CD4-positive, alpha-beta T cell treated with Interleukin-15 for 4 hours (primary cell): ENCODE results near the gene SUGCT.

Source experiments
- DNase-seq: peaks from one replicate; pipeline ENCODE4 v3.0.0-alpha.2; 2020; ENCODE audit warnings: low spot score

Gene SUGCT

GRCh38 chr7:40694026-40694809 is 559.4 kb downstream of the SUGCT start:
- no peak for DNase-seq

GRCh38 chr7:40694991-40695390 is 560.2 kb downstream of the SUGCT start:
- no peak for DNase-seq

- DNase-seq, result no peak
Observed at GRCh38 chr7:40697653-40698052, 562.8 kb downstream of the SUGCT start.

- no peak for DNase-seq
Observed at GRCh38 chr7:40698214-40698920, 563.6 kb downstream of the SUGCT start.

- no peak for DNase-seq
Observed at GRCh38 chr7:40698921-40699260, 564.1 kb downstream of the SUGCT start.

- DNase-seq, result no peak
Observed at GRCh38 chr7:40700653-40701421, 566.0 kb downstream of the SUGCT start.

GRCh38 chr7:40701836-40702551 is 567.2 kb downstream of the SUGCT start:
- DNase-seq, result no peak

GRCh38 chr7:40704172-40704571 is 569.4 kb downstream of the SUGCT start:
- no peak for DNase-seq

- no peak for DNase-seq
Observed at GRCh38 chr7:40706829-40707228, 572.0 kb downstream of the SUGCT start.

- DNase-seq, result no peak
Observed at GRCh38 chr7:40709062-40709964, 574.5 kb downstream of the SUGCT start.

GRCh38 chr7:40711706-40712105 is 576.9 kb downstream of the SUGCT start:
- DNase-seq, result no peak

GRCh38 chr7:40714363-40715052 is 579.7 kb downstream of the SUGCT start:
- no peak for DNase-seq

GRCh38 chr7:40715053-40715430 is 580.2 kb downstream of the SUGCT start:
- no peak for DNase-seq

GRCh38 chr7:40716052-40716451 is 581.2 kb downstream of the SUGCT start:
- DNase-seq, result no peak

- no peak for DNase-seq
Observed at GRCh38 chr7:40717242-40717641, 582.4 kb downstream of the SUGCT start.

GRCh38 chr7:40720416-40720815 is 585.6 kb downstream of the SUGCT start:
- DNase-seq, result no peak

GRCh38 chr7:40721342-40721949 is 586.6 kb downstream of the SUGCT start:
- no peak for DNase-seq

- DNase-seq, result no peak
Observed at GRCh38 chr7:40722242-40722641, 587.4 kb downstream of the SUGCT start.

GRCh38 chr7:40723829-40724228 is 589.0 kb downstream of the SUGCT start:
- no peak for DNase-seq

- DNase-seq, result no peak
Observed at GRCh38 chr7:40726559-40726958, 591.8 kb downstream of the SUGCT start.
